GM15510 (cell line): ENCODE results near the gene ACAD11.

ENCODE experiments used
- POLR2A ChIP-seq: IDR thresholded peaks from 3 replicates; pipeline ENCODE4 v1.6.1; 2011; ENCODE audit warnings: borderline replicate concordance; ENCODE audit not compliant: insufficient read length; ENCODE audit errors: extremely low read depth

ACAD11 gene

DNA sequence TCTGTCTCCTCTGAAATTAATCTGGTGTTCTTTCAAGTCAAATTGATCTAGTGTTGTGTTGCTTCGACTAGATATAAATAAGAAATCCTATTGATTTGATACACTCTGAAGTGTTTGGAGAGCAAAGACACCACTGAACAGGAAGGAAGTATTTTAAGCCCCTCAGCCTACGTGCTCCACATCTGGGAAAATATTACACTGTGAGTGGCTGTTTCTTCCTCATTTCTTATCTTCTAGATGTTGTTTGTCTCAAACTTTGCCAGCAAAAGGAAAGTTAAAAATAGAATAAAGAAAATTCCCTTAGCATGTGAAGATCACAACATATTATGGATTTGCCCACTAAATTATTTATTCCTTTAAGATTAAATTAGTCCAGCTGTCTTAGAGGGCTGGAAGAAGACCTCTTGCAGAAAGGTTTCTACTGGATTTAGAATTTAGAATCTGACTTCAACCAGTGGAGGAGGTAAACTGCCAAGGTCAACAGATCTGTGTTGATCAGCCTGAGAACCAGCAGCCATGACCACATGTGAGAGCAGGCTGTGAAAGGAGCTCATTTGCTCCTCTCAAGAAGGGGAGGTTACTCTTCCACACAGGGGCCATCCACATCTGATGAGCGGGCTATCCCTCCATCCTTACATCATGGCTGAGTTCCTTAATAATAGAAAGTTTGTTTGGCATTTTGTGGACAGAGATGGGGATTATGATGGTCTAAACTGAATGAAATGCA is 108.9 kb downstream of the ACAD11 start:
- no peak for TF ChIP-seq POLR2A

GRCh38 chr3:132549890-132550578 is 109.6 kb downstream of the ACAD11 start:
- TF ChIP-seq POLR2A: no peak

- TF ChIP-seq POLR2A: no peak
Measured at GRCh38 chr3:132549169-132549568, 110.4 kb downstream of the ACAD11 start.

GRCh38 chr3:132545471-132545870 is 114.1 kb downstream of the ACAD11 start:
- TF ChIP-seq POLR2A: no peak

GRCh38 chr3:132544130-132544529 is 115.5 kb downstream of the ACAD11 start:
- TF ChIP-seq POLR2A: no peak

DNA sequence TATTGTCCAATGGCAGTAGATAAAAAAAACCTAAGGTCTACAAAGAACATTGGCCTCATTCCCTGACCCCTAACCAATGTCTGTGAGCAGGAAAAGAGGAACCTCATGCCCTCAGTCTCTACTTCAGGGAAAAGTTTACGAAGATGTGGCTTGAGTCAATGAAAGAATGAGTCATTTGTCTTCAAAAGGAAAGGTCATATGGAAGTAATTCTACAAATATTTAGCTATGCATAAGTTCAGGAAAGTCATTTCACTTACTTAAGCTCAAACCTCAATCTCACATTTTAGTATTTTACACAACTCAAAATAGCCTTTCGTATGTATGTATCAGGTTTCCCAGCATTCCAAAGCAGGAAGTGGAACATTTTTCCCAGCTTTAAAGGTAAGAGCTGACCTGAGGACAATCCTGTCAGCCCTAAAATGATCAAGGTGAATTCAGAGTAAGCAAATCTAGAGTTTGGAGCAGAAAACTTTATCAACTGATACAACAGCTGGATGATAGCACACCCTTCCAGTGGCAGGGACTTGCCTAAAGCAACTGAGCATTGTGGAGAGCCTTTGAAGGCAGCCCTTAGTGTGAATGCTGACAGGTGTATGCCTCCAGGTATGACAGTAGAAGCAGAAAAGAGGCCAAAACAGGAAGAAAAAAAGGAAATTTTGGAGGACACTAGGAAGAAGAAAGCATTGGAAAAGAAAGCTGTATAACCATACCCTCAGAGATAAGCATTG is 116.4 kb downstream of the ACAD11 start:
- no peak for TF ChIP-seq POLR2A

GRCh38 chr3:132542577-132542976 is 117.0 kb downstream of the ACAD11 start:
- TF ChIP-seq POLR2A: no peak

DNA sequence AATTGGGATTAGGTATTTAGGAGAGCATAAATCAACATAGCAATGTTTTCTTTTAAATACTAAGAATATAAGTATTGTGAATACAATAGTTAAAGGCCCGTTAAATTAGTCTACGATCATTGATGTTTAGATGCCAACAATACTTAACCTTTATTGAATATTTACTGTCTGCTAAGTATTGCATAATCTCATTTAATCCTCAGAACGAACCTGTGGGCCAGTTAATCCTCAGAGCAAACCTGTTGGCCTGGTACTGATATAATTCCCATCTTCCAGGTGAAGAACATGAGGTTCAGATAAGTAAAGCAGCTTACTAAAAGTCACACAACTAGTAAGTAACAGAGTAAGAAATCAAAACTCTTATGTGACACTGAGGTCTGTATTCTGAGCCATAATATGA is 119.9 kb downstream of the ACAD11 start:
- no peak for TF ChIP-seq POLR2A

DNA sequence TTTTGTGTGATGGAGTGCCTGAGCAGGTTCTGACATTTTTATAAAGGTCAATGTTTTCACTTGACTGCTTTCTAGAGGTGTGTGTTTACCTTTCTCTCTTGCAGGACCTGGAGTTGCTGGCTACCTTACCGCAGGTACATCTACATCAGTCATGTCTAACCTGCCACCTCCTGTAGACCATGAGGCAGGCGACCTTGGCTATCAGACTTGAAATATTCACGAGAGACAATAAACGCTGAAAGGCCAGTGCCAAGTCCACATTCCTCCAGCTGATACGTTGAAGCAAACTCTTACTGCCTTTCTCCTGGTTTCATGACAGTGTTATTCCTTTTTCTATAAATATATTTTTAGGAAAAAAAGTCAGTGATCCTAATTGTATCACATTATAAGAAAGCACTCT is 121.5 kb downstream of the ACAD11 start:
- no peak for TF ChIP-seq POLR2A

- no peak for TF ChIP-seq POLR2A
Measured at GRCh38 chr3:132537297-132537696, 122.3 kb downstream of the ACAD11 start.

GRCh38 chr3:132536442-132537153 is 123.0 kb downstream of the ACAD11 start:
- TF ChIP-seq POLR2A: no peak

DNA sequence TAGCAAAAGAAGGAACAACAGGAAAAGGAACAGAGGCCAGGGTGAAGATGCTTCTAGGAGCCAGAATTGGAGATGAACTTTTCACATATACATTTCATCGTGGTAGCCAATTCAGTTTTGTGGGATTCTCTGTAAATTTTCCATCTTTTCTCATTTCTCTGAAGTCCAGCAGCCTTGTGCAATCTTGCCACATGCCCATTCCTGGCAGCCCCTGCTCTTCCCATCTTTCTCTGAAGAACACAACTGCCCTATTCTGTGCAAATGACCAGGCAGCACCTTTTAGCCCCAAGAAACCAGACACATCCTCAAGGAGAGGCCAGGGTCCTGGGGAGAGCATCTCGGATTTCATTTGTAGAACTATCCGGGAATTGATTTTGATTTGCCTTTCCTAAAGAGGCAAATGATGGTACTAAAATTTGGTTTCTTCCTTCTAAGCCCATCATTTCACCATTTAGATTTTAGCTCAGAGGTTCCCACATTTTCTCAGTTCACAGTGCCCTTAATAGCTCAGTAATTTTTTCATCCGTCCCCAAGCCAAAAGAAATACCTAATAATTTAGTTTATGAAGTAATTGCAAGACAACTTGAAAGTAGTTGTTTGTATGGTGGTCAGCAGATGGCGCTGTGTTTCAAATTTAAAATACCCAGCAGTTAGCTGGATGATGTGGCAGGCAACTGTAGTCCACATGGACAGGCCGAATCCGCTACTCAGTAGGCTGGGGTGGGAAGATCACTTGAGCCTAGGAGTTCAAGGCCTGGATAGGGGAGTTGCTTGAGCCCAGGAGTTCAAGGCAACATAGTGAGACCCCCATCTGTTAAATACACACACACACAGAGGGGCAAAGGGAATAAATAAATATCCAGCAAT is 123.8 kb downstream of the ACAD11 start:
- TF ChIP-seq POLR2A: no peak

DNA sequence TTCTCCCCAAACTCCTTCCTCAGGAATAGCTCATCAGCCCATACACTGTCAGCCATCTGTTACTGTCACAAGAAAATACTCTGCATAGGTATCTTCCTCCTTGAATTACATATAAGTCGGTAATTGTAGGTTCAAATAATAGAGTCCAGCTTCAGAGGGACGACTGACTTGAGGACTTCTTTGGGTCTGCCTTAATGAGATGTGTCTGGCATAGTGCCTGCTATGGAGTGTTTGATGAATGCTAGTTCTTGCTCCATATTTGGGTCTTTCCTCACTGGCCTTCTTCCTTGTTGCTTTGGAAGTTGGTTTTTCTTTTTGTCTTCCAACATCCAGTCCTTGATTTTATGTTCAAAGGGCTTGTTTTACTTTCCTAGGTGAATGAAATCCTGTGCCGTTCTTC is 129.0 kb downstream of the ACAD11 start:
- no peak for TF ChIP-seq POLR2A

DNA sequence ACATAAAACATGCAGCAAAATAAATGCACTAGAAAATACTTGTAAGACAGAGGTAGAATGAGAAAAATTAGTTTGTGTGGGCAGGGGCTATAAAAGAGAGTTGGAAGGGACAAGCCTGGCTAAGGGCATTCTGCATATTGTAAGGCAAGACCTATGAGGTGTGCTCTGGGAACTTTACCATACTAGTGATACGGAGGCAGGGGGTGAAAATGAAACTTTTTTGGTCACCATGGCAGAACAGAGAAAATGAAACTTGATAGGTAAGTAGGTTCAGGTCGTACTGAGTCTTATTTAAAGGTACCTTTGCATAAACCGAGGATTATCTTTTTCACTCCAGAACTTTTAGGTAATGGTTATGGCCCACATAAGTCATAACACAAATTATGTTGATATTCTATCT is 137.3 kb downstream of the ACAD11 start:
- no peak for TF ChIP-seq POLR2A

GRCh38 chr3:132521901-132522300 is 137.7 kb downstream of the ACAD11 start:
- TF ChIP-seq POLR2A: no peak

- TF ChIP-seq POLR2A: no peak
Measured at GRCh38 chr3:132519914-132520313, 139.7 kb downstream of the ACAD11 start.
